HG03060 (cell line): ENCODE results near the gene ZNF628.
"Not testable (repeated sequence)": the region's sequence is repeated elsewhere in the genome, so short reads cannot be mapped to it uniquely, and the experiment has no call there.

Experiments used
- ATAC-seq: cut with Tn5 transposase; IDR thresholded peaks from one replicate; pipeline ENCODE4 v1.9.1; 2021; ENCODE audit warnings: low read depth, moderate number of reproducible peaks; ENCODE audit not compliant: unreplicated experiment

Gene ZNF628

DNA sequence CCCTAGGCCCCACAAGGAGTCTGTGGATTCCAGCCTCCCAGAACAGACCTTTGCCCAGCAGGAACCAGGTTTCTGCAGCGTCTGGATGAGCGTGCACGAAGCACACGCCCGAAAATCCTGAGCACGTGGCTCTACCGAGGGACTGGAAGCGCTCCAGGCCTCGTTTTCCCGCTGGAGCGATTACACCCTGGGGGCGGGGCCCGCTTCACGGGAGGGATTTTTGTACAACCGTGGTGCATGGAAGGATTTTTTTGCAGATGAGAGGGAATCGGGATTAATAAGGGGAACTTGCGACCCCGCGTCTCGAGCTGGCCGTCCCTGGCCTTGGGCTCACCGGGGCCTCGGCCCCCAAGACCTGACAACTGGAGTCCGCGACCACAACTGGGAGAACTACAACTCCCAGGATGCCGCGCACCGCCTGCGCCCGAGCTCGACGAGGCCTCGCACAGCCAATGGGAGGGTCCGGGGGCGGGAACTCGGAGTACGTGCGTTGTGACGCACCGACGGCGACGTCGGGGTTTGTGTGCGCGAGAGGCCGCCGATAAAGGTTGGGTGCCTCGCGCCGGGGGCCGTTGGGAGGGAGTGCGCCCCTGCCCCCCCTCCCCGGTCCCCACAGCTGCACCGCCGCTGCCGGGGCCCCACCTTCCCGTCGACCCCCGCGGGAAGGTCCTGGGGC, at the start of gene ZNF628:
Gene ZNF628, plus strand, starts transcription at position 518 of the 676 bp plus-strand sequence. CDS start 3,294 bp downstream, outside the sequence.
- peak; percentile 77 for ATAC-seq

DNA sequence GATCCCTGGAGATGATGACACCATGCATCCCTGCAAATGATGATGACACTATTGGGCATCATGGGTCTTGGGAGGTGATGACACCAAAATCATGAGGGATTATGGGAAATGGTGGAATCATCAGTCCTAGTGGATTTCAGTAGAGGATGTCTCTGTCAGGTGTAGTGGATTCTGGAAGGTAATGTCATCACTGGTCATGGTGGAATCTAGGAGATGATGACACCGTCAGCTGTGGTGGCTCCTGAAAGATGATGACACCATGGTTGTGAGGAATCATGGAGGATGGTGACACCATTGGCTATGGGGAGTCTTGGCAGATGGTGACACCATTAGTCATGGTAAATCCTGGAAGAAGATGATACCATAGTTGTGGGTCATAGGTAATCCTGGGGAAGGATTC, 45.2 kb upstream of the ZNF628 start:
- ATAC-seq = no peak

DNA sequence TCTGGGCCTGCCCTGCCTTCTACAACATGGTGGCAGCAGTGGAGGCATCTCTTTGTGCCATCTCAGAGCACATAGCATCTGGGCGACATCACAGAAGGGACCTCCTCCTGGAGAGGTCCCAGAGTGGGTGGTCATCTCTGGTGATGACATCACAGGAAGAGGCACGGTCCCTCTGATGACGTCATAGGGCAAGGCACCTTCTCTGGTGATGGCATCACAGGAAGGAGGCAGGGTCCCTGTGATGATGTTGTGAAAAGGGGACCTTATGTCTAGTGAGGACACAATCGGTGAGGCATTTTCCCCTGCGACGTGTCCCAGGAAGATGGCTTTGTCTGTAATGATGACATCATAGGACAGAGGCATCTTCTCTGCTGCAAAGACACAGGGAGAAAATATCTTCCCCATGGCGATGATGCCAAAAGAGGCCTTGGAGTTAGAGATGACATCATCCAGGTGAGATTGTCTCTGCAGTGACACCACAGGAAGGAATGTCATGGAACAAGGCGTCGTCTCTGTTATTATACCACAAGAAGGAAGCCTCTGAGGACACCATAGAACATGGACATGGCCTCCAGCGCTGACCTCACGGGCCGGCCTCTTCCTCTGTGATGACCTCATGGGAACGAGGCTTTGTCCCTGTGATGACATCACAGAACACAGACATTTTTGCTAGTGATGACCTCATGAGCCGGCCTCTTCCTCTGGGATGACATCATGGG, 44.0 kb upstream of the ZNF628 start:
- no peak for ATAC-seq

DNA sequence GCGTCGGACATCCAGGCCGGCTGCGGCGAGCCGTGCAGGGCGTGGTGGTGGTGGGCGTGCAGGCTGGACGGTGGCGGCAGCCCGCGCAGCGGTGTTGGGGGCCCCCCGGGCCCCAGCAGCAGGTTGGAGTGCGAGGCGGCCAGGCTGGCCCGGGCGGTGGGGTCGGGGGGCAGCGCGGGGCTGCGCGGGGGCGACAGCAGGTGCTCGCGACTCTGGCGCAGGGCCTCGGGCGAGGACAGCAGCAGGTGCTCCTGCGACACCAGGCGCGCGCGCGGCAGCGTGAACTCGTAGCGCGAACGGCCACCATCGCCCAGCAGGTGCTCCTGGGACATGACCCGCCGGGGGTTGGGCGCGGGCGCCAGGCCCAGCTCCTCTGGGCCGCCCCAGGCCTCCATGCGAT, 43.1 kb upstream of the ZNF628 start:
- no peak for ATAC-seq

DNA sequence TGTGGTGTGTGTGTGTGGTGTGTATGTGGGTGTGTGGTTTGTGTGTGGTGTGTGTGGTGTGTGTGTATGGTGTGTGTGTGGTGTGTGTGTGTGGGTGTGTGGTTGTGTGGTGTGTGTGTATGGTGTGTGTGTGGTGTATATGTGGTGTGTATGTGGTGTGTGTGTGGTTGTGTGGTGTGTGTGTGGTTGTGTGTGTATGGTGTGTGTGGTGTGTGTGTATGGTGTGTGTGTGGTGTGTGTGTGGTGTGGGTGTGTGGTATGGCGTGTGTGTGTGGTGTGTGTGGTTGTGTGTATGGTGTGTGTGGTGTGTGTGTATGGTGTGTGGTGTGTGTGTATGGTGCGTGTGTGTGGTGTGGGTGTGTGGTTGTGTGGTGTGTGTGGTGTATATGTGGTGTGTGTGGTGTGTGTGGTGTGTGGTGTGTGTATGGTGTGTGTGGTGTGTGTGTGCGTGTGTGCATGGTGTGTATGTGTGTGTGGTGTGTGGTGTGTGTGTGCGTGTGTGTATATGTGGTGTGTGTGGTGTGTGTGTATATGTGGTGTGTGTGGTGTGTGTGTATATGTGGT, 42.0 kb upstream of the ZNF628 start:
- ATAC-seq = no peak

DNA sequence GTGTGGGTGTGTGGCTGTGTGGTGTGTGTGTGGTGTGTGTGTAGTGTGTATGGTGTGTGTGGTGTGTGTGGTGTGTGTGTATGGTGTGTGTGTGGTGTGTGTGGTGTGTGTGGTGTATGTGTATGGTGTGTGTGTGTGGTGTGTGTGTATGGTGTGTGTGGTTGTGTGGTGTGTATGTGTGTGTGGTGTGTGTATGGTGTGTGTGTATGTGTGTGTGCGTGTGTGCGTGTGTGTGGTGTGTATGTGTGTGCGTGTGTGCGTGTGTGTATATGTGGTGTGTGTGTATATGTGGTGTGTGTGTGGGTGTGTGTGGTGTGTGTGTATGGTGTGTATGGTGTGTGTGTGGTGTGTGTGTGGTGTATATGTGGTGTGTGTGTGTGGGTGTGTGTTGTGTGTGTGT, 41.4 kb upstream of the ZNF628 start:
- no peak for ATAC-seq

DNA sequence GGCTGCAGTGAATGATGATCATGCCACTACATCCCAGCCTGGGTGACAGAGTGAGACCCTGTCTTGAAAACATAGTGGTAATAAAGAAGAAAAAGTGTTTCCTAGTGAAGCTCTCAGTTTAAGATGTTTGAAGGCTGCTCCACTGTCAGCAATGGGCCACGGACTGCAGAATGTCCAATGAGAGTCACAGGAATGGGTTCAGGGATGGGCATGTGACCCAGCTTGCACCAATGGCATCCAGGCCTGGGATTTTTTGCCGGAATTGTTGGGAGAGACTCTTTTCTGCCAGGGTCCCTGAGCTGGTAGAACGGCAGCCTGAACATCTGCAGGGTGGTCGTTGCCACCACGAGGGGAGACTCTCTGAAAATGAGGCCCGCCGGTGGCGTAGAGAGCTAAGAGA, 39.6 kb upstream of the ZNF628 start:
- no peak for ATAC-seq

DNA sequence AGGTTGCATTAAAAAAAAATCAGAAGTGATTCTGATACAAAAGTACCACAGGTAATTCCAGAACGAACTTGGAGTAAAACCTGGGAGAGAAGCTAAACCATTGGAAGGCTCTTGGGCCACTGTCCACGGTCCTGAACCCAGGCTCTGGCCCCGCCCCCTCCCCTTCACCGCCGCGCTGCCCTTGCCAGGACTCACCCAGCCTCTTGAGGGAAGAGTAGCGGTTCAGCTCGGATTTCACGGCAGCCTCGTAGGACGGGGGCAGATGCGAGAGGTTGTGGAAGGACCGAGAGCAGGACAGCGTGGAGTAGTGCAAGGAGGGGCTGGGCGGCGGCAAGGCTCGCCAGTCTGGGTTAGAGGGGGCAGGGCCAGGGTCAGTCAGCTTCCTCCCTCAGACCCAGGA, 39.0 kb upstream of the ZNF628 start:
- no peak for ATAC-seq

DNA sequence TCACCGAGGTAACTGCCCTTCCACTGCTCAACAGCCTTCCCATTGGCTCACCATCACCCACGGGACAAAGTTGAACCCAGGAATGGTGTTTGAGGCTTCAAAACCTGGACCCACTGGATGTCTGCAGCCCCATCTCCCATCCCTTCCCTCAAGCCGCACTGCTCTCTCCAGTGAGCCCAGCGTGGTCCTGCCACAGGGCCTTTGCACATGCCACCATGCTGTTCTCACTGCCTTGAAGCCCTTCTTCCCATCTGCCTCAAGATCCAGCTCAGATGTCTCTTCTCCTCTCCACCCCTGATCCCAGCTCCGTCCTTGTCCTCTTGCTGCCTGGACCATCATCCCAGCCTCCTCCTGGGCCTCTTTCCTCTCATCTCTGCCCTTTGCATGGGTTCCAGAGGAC, 37.4 kb upstream of the ZNF628 start:
- no peak for ATAC-seq

DNA sequence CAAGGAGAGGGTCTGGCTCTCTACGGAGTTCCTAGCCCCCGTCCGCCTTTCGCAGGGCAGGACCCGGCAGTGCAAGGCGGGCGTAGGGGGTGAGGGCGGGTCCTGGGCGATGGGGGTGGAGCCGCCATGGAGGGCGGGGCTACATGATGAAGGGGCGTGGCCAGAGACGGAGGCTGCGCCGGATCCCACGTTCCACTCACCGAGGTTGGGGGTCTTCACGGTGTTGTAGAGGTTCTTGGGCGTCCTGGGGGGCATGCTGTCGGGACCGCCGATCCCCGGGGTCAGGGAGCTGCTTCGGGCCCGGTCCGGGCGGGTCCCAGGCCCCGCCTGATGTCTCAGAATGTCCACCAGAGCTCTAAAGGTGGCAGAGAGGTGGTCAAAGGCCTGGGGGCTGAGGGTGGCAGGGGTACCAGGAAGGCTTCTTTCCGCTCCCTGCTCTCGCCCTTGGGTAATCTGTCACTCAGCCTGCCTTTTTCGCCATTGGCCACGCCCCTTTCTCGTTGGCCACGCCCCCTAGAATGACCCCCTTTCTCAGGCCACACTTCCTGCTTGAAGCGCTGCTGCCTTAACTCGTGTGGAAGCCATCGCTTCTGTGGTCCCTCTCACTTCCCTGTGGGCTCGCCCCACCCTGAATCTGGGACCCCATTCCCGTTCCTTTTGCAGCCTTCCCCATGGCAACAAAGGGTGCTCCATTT, 35.9 kb upstream of the ZNF628 start:
- no peak for ATAC-seq

DNA sequence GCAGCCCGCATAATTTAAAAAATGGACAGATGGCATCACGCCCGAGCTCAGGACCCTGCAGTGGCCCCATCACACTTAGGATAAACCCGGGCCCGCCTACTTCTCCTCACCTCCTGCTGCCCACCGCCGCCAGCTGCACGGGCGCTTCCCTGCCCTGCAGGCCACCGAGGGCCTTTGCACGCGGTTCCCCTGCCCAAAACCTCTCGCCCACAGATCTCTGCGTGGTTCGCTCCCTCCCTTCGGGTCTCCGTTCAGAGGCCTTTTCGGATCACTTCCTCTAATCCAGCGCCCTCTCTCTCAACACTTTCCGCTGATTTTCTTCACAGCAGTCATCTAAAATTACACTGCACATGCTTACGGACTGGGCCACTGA, 35.1 kb upstream of the ZNF628 start:
- no peak for ATAC-seq

DNA sequence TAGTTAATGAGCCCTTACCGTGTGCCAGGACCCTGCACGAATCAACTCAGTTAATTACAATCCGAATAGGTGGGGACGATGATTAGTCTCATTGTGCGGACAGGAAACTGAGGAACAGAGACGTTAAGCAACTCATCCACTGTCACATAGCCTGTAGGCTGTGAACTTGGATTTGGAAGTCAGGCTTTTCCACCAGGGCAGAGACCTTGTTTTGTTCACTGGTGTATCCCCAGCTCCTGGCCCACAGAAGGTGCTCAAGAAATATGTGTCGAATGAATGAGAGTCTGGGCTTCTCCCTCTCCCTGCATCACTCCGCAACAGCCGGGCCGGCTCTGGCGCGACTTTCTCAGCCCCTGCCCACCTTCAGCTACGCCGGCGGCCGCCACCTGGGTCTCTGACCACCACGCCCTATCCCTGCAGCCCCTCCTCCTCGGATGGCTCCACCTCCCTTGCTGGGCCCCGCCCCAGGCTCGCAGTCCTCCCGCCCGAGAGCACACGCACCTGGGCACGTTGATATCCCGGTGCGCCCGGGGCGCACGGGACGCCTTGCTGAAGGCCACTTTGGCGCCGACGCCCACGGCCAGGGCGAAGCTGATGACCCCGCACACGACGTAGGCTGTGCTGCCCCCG, 34.6 kb upstream of the ZNF628 start:
- no peak for ATAC-seq

DNA sequence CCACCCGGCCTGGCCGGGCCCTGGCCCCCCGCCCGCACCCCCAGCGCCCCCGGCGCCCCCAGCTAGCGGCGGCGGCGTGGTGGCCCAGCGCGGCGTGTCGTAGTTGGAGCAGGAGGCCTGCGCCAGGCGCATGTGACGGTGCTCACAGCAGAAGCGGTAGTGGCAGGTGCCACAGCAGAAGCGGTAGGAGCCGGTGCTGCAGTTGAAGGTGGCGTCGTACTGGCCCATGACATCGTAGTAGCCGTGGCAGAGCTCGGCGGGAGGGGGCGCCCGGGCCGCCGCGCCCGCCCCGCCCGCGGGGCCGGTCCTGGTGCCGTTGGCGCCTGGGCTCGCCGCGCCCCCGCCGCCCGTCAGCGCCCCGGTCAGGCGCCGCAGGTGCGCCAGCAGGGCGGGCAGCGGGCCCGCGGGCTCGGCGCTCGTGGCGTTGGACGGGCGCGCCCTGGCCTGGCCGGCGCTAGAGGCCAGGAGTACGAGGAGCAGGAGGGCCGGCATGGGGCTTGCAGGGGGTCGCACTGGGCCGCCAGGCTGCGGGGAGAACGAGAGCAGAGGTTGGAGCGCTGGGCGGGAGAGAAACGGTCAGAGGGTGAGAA, 34.0 kb upstream of the ZNF628 start:
- ATAC-seq = no peak

DNA sequence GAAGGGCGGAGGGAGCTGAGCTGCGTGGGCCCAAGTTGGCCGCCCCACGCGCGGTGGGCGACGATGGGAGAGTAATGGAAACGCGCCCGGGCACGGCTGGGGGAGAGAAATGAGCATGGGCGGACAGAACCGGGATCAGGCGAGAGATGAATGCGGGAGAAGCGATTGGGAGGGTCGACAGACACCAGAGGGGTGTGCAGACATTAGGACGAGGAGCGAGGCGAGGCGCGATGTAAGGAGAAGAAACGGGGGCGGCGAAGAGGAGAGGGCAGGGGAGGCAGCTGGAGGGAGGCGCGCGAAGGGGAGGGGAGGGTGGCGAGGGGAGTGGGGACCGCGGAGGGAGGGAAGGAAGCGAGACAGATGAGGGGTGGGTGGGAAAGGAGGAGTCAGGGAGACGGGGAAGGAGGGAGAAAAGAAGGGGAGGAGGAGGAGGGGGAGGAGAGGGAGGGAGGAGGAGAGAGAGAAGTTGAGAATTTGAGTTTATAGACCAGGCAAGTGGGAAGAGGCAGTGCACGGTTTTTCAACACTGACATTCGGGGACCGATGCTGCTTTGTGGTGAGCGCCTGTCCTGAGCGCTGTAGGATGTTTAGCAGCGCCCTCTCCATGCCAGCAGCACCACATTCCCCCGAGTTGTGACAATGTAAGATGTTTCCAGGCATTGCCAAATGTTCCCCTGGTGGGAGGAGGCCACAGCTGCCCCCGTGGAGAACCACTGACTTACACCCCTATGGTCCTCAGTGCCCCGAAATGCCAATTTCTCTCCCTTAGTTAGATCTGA, 33.2 kb upstream of the ZNF628 start, which contains the start of gene SHISA7:
Gene SHISA7, minus strand, starts transcription at position 256 of the 779 bp plus-strand sequence. CDS start 437 bp downstream, outside the sequence.
- ATAC-seq = no peak

DNA sequence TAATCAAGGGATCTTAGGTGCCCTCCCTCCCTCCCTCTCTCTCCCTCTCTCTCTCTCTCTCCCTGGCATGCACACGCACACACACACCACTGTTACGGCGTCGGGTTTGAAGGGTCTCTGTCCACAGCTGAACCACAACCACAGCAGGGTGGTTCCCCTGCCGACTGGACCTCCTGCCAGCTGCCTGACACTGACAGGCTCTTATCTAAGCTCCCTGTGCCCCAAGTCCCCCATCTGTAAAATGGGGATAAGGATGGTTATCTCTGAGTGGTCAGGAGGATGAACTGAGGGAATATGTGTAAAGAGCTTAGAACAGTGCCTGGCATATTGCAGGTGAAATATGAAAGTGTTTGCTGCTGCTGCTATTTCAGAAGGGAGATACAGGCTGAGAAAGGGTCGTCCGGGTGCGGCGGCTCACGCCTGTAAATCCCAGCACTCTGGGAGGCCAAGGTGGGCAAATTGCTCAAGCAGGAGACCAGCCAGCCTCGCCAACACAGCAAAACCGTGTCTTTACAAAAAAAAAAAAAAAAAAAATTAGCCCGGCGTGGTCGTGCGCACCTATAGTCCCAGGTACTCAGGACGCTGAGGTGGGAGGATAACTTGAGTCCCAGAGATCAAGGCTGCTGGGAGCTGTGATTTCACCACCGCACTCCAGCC, 32.5 kb upstream of the ZNF628 start:
- ATAC-seq = no peak

DNA sequence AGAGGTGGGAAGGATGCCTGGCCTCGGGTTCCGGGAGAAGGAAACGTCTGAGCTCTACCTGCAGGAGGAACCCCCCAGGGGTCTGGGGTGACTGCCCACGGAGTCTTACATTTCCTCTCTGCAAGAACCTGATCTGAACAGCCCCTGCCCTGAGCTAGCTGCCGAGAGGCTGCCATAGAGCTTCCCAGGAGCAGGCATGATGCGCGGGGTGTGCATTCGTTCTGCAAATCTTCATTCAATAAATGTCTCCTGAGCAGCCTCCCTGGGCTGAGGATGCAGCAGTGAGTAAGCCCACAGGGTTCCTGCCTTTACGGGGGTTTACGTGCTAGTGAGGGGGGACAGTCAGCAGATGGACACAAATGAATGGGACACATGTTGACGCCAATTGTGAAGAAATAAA, 31.8 kb upstream of the ZNF628 start:
- ATAC-seq = no peak

DNA sequence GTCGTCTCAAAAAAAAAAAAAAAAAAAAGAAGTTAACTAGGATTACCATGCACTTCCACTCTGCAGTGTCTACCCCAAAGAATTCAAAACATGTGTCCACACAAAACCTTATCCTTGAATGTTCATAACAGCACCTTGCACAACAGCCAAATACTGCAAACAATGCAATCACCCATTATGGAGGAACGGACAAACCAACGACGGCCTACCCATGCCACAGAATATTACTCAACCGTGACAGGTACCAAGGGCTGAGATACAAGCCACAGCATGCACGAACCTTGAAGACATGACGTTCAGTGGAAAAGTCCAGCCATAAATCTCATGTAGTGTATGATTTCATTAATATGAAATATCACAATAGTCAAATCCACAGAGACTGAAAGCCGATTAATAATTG, 30.4 kb upstream of the ZNF628 start:
- ATAC-seq = no peak

DNA sequence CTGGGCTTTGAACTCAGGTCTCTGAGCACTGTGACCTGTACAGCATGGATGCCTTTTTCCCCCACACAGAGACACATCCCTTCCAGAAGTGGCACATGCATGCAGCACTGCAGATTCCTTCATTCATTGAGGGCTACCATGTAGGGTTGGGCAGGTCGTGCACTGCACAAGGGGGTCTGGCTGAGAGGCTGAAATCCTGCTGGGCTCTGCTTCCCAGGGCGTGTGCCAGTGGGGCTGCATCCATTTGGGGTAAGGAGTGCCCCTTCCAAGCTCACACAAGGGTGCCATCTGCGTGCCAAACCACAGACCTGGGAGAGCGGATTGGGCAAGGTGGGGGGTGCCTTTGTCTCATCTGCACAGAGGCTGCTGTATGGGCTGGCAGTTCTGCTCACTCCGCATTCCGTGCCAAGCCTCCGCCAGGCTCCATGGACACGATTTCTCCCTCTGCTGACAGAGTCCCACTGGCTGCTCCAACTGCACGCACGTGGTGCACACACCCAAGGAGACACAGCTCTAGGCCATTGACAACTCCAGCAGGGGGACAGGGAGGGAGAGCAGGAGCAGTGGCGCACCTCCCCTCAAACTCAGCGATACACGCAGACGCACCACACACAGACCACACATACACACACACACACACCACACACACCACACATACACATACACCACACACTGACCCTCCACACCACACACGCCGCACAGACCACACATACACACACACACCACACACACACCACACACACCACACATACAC, 28.8 kb upstream of the ZNF628 start:
- no peak for ATAC-seq

DNA sequence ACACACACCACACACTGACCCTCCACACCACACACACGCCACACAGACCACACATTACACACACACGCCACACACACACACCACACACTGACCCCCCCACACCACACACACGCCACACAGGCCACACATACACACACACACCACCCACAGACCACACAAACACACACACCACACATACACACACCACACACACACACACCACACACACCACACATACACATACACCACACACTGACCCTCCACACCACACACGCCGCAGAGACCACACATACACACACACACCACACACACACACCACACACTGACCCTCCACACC, 28.3 kb upstream of the ZNF628 start:
- ATAC-seq = not testable (repeated sequence)
